ENCODE data around the gene CD36. TPM values are rescaled to one million over a fixed set of nuclear protein-coding genes. Genes with fewer than 3 reads are reported as not detected.

Gene CD36
- total RNA-seq, 3 donors from 2014 or later = 240 to 2,026 (median 919) TPM

GRCh38 chr7:80635998-80636397, 2.4 kb upstream of the CD36 start:
- intact Hi-C loops (cut with DNase I; ENCODE audit: low total_unique reads) = no loop called here
- DNase-seq (ENCODE audit: low spot score in 2 of 2) = no peak
- no peak overlapping the region for H3K4me3 ChIP-seq
- no peak for TF ChIP-seq CTCF (IDR thresholded peaks at IDR 0.05)
- TF ChIP-seq POLR2A (IDR thresholded peaks at IDR 0.05) = no peak
- TF ChIP-seq POLR2AphosphoS5 (IDR thresholded peaks at IDR 0.05) = no peak
- no peak overlapping the region for H3K27ac ChIP-seq
- no peaks in the 10 kb centered on the region for H3K4me1 ChIP-seq
- H3K9me3 ChIP-seq = no peaks in the 10 kb centered on the region
- no peaks in the 10 kb centered on the region for H3K36me3 ChIP-seq
- no peaks in the 10 kb centered on the region for H3K27me3 ChIP-seq

GRCh38 chr7:80636709-80637108, 1.7 kb upstream of the CD36 start:
- intact Hi-C loops (cut with DNase I; ENCODE audit: low total_unique reads) = no loop called here
- Histone ChIP-seq H3K36me3 (no peaks in the 10 kb centered on the region), H3K4me3 (no peak overlapping the region), H3K4me1 (no peaks in the 10 kb centered on the region), H3K27me3 (no peaks in the 10 kb centered on the region), H3K27ac (no peak overlapping the region), H3K9me3 (no peaks in the 10 kb centered on the region)
- TF ChIP-seq POLR2AphosphoS5 (IDR thresholded peaks at IDR 0.05) (no peak), CTCF (IDR thresholded peaks at IDR 0.05) (no peak), POLR2A (IDR thresholded peaks at IDR 0.05) (no peak)
- no peak for DNase-seq (ENCODE audit: low spot score in 2 of 2)

- no peak for DNase-seq (ENCODE audit: low spot score in 2 of 2)
- no peaks in the 10 kb centered on the region for H3K27me3 ChIP-seq
- no peaks in the 10 kb centered on the region for H3K4me1 ChIP-seq
- H3K9me3 ChIP-seq = no peaks in the 10 kb centered on the region
- TF ChIP-seq POLR2A (IDR thresholded peaks at IDR 0.05) (no peak), CTCF (IDR thresholded peaks at IDR 0.05) (no peak), POLR2AphosphoS5 (IDR thresholded peaks at IDR 0.05) (no peak)
- intact Hi-C loops (cut with DNase I; ENCODE audit: low total_unique reads) = no loop called here
- peak overlapping the region in 1 of 2 donors; percentile 62 for H3K27ac ChIP-seq
- no peak overlapping the region for H3K4me3 ChIP-seq
- no peaks in the 10 kb centered on the region for H3K36me3 ChIP-seq
Measured at GRCh38 chr7:80637454-80637853, 988 bp upstream of the CD36 start.

- Histone ChIP-seq H3K36me3 (no peaks in the 10 kb centered on the region), H3K4me1 (no peaks in the 10 kb centered on the region), H3K27ac (no peak overlapping the region), H3K4me3 (peak overlapping the region; percentile 3 to 27 (median 26)), H3K9me3 (no peaks in the 10 kb centered on the region), H3K27me3 (no peaks in the 10 kb centered on the region)
- DNase-seq (ENCODE audit: low spot score in 2 of 2) = no peak
- intact Hi-C loops (cut with DNase I; ENCODE audit: low total_unique reads) = no loop called here
- no peak for TF ChIP-seq CTCF (IDR thresholded peaks at IDR 0.05)
- no peak for TF ChIP-seq POLR2A (IDR thresholded peaks at IDR 0.05)
- no peak for TF ChIP-seq POLR2AphosphoS5 (IDR thresholded peaks at IDR 0.05)
Measured at GRCh38 chr7:80639011-80639410, 569 bp downstream of the CD36 start.

GRCh38 chr7:80640846-80641245, 2.4 kb downstream of the CD36 start:
- Histone ChIP-seq H3K36me3 (no peaks in the 10 kb centered on the region), H3K27me3 (no peaks in the 10 kb centered on the region), H3K9me3 (no peaks in the 10 kb centered on the region), H3K4me3 (peak overlapping the region in 2 of 3 donors; percentile 27 to 34), H3K4me1 (no peaks in the 10 kb centered on the region), H3K27ac (no peak overlapping the region)
- TF ChIP-seq CTCF (IDR thresholded peaks at IDR 0.05) (no peak), POLR2AphosphoS5 (IDR thresholded peaks at IDR 0.05) (no peak), POLR2A (IDR thresholded peaks at IDR 0.05) (no peak)
- intact Hi-C loops (cut with DNase I; ENCODE audit: low total_unique reads) = no loop called here
- no peak for DNase-seq (ENCODE audit: low spot score in 2 of 2)

Data from breast epithelium (tissue), 4 donors.